ENCODE data around the gene UBR2. TPM values are rescaled to one million over a fixed set of nuclear protein-coding genes. Genes with fewer than 3 reads are reported as not detected.

The UBR2 gene
- total and polyA plus RNA-seq, 2 of the 4 experiments (the other 2 are of a cell fraction) = 7.7 to 32.3 TPM

DNA sequence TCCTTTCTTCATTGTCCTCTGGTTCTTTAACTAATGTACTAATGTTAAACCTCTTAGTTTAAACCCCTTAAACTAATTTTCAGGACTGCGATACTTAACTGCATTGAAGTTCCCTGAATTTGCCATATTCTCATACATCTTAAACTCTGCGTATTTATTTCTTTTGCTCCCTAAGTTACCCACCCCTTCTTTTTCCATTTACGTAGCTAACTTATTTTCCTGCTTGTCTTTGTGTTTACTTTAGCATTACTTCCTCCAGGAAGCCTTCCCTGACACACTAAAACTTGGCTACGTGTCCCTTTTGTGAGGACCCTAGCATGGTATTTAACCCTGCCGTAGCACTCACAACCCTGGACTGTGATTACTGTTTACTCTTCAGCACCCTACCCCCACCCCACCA, 79.0 kb downstream of the UBR2 start:
- H4K91ac ChIP-seq (ENCODE audit: insufficient read depth, low read depth, low read length) = no peak overlapping the region
- H4K20me1 ChIP-seq (ENCODE audit: insufficient read depth, low read length) = no peaks in the 10 kb centered on the region
- intact Hi-C loops (cut with micrococcal nuclease) = loop anchor here (5.0 to 10.0 kb wide), 2 partner anchors 35 to 48 kb away; no protein-coding TSS in a partner anchor
- H3K56ac ChIP-seq (ENCODE audit: extremely low read depth, insufficient read depth, low read length) = no peak overlapping the region
- no peaks in the 10 kb centered on the region for H3K4me1 ChIP-seq (ENCODE audit: control insufficient read depth, insufficient read depth, low read length)
- no TSS peak for BruUV-seq (replicated peaks)
- ChIA-PET POLR2A (ENCODE audit: unreplicated experiment) (no interaction called here), CTCF (interaction anchor here (0.6 to 1.2 kb wide), 2 partner anchors 8 to 23 kb away, joined by 3 to 4 read pairs; no protein-coding TSS in a partner anchor)
- H3K79me1 ChIP-seq (ENCODE audit: low read depth in 1 of 2, low read length in 2 of 2) = peaks cover 2 to 4% of the 10 kb centered on the region in 2 experiments; a peak in 2 of 4 replicates
- no peak overlapping the region for H3K27ac ChIP-seq (ENCODE audit: insufficient read depth, low read length)
- H4K8ac ChIP-seq (ENCODE audit: low read depth in 2 of 2, low read length in 2 of 2) = no peak overlapping the region
- H3K27me3 ChIP-seq (ENCODE audit: control insufficient read depth, insufficient read depth, low read length) = no peaks in the 10 kb centered on the region
- H3K14ac ChIP-seq (replicated peaks; ENCODE audit: low read depth, low read length) = no peak overlapping the region
- H2AK5ac ChIP-seq (ENCODE audit: low read depth, low read length) = no peak overlapping the region
- WGBS, 2 experiments (ENCODE audit: extremely low coverage in 2 of 2, insufficient read length in 1 of 2) = 96% methylated on average over 3 of the region's 5 CpGs; no CpG with 5 or more reads in 1 of the 2 experiments
- H4K5ac ChIP-seq (ENCODE audit: low read depth, low read length) = no peak overlapping the region
- TF ChIP-seq FOS (IDR thresholded peaks at IDR 0.05; ENCODE audit: low read depth, low read length) = no peak
- TF ChIP-seq, protein P1, sequence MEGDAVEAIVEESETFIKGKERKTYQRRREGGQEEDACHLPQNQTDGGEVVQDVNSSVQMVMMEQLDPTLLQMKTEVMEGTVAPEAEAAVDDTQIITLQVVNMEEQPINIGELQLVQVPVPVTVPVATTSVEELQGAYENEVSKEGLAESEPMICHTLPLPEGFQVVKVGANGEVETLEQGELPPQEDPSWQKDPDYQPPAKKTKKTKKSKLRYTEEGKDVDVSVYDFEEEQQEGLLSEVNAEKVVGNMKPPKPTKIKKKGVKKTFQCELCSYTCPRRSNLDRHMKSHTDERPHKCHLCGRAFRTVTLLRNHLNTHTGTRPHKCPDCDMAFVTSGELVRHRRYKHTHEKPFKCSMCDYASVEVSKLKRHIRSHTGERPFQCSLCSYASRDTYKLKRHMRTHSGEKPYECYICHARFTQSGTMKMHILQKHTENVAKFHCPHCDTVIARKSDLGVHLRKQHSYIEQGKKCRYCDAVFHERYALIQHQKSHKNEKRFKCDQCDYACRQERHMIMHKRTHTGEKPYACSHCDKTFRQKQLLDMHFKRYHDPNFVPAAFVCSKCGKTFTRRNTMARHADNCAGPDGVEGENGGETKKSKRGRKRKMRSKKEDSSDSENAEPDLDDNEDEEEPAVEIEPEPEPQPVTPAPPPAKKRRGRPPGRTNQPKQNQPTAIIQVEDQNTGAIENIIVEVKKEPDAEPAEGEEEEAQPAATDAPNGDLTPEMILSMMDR (conservative IDR thresholded peaks at IDR 0.05; ENCODE audit: low read depth, low read length) = no peak
- TF ChIP-seq RFX5 (IDR thresholded peaks at IDR 0.05; ENCODE audit: low read depth, low read length) = no peak
- H3K9me1 ChIP-seq (ENCODE audit: insufficient read depth, low read length) = no peaks in the 10 kb centered on the region
- dilution Hi-C loops (cut with HindIII; ENCODE audit: low sequenced_read_pairs, unreplicated experiment) = no loop called here
- no peak overlapping the region for H3K4me2 ChIP-seq (ENCODE audit: low read depth, low read length)
- no peak overlapping the region for H3K23ac ChIP-seq (ENCODE audit: low read depth, low read length)
- H2AK9ac ChIP-seq (replicated peaks; ENCODE audit: low read depth, low read length, poor library complexity) = no peak overlapping the region
- H3K4ac ChIP-seq (ENCODE audit: low read depth, low read length) = no peak overlapping the region
- DNase-seq = no peak
- H2BK15ac ChIP-seq (ENCODE audit: low read depth, low read length) = no peak overlapping the region
- in situ Hi-C loops (cut with MboI; ENCODE audit: low sequenced_read_pairs) = no loop called here
- H3K36me3 ChIP-seq (ENCODE audit: control insufficient read depth, insufficient read depth, low read length) = peaks cover 31% of the 10 kb centered on the region
- no peak for ATAC-seq (ENCODE audit: low read depth)
- H2BK120ac ChIP-seq (ENCODE audit: low read depth, low read length) = no peak overlapping the region
- H3K9me3 ChIP-seq (ENCODE audit: control insufficient read depth, insufficient read depth, low read length) = no peaks in the 10 kb centered on the region
- no peak overlapping the region for H3K4me3 ChIP-seq (ENCODE audit: insufficient read depth, low read depth, low read length)
- no peak overlapping the region for H2BK20ac ChIP-seq (ENCODE audit: low read depth, low read length)
- H2BK5ac ChIP-seq (ENCODE audit: low read depth, low read length, poor library complexity, severe bottlenecking) = no peak overlapping the region
- H2AFZ ChIP-seq (replicated peaks; ENCODE audit: low read length, poor library complexity) = no peak overlapping the region
- no peak overlapping the region for H3K9ac ChIP-seq (ENCODE audit: low read depth, low read length)
- H3K18ac ChIP-seq (ENCODE audit: low read depth, low read length) = no peak overlapping the region
